Type B pancreatic cell (in vitro differentiated cells): ENCODE results near the gene GLIS1. TPM values are rescaled to one million over a fixed set of nuclear protein-coding genes. Genes with fewer than 3 reads are reported as not detected.

ENCODE experiments used
- DNase-seq: peaks from one replicate; pipeline ENCODE4 v3.0.0; 2021; ENCODE audit warnings: mixed read lengths; ENCODE audit not compliant: unreplicated experiment; ENCODE audit errors: extremely low spot score
- H3K27ac Mint-ChIP-seq: 2 replicates; pipeline ENCODE4 v1.8.0; 2021; ENCODE audit warnings: mild to moderate bottlenecking, mixed read lengths
- H3K27me3 Mint-ChIP-seq: 2 replicates; pipeline ENCODE4 v1.8.0; 2021; ENCODE audit warnings: mixed read lengths
- H3K36me3 Mint-ChIP-seq: 2 replicates; pipeline ENCODE4 v1.8.0; 2021; ENCODE audit warnings: mixed read lengths
- H3K4me1 Mint-ChIP-seq: one replicate; pipeline ENCODE4 v1.8.0; 2021; ENCODE audit warnings: mixed read lengths; ENCODE audit not compliant: unreplicated experiment
- H3K4me3 Mint-ChIP-seq: 2 replicates; pipeline ENCODE4 v1.8.0; 2021; ENCODE audit warnings: mild to moderate bottlenecking, mixed read lengths
- H3K9me3 Mint-ChIP-seq: 2 replicates; pipeline ENCODE4 v1.8.0; 2021; ENCODE audit warnings: mixed read lengths
- CTCF ChIP-seq: fragments of 200-600 bp; sonication (generic); conservative IDR thresholded peaks from 2 replicates; pipeline ENCODE4 v1.5.0; 2021; ENCODE audit warnings: antibody characterized with exemption, mild to moderate bottlenecking
- total RNA-seq: library from RNA; stranded (reverse); gene quantifications from 2 replicates; pipeline ENCODE4 v1.2.1, GENCODE V29; 2021; ENCODE audit warnings: low replicate concordance

Gene GLIS1
- total RNA-seq, 1 donor from 2014 or later: 2.1 TPM

DNA sequence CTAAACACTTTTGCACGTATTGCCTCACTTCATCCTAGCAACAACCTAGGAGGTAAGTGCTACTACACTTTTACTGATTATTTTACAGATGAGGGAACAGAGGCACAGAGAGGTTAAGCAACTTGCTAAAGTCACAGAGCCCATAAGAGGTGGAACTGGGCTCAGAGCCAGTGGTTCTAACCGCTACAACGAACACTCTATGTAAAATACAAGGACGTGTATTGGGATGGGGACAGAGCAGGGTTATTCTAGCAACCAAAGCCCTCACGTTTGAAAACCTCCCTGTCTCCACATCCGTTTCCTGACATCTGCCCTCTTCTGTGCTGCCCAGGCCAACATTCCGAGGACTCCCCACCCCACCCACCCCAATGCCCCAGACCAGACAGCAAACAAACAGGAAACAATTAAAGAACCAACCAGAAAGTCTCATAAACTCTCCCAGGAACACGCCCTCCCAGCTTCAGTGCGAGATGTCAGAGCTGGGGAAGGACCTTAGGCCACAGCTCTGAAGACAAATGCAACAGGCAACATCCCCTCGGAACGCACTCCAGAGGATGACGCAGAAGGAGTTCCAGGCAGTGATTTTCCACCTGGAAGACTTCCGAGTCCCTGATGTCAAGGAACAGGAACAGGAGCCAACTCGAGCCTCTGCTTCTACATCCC, 41.1 kb downstream of the GLIS1 start:
- Mint-ChIP-seq H3K27me3 (peaks cover 20% of the 10 kb centered on the region), H3K36me3 (no peaks in the 10 kb centered on the region)

GRCh38 chr1:53696990-53697389, 42.0 kb downstream of the GLIS1 start:
- no peak overlapping the region for H3K4me3 Mint-ChIP-seq
- H3K4me1 Mint-ChIP-seq: peaks cover 15% of the 10 kb centered on the region
- H3K27me3 Mint-ChIP-seq: peaks cover 18% of the 10 kb centered on the region
- no peaks in the 10 kb centered on the region for H3K9me3 Mint-ChIP-seq
- H3K27ac Mint-ChIP-seq: no peak overlapping the region
- H3K36me3 Mint-ChIP-seq: no peaks in the 10 kb centered on the region
- DNase-seq: no peak
- TF ChIP-seq CTCF: no peak

More for the DNA sequence above, 41.1 kb downstream of the GLIS1 start:
- peaks cover 20% of the 10 kb centered on the region for H3K4me1 Mint-ChIP-seq
- H3K9me3 Mint-ChIP-seq: no peaks in the 10 kb centered on the region
- no peak overlapping the region for H3K27ac Mint-ChIP-seq
- no peak overlapping the region for H3K4me3 Mint-ChIP-seq
- no peak for TF ChIP-seq CTCF
- no peak for DNase-seq

GRCh38 chr1:53696571-53696970, 42.4 kb downstream of the GLIS1 start:
- Mint-ChIP-seq H3K27ac (no peak overlapping the region), H3K9me3 (no peaks in the 10 kb centered on the region), H3K4me3 (no peak overlapping the region), H3K4me1 (peaks cover 15% of the 10 kb centered on the region), H3K27me3 (peaks cover 22% of the 10 kb centered on the region), H3K36me3 (no peaks in the 10 kb centered on the region)
- no peak for DNase-seq
- no peak for TF ChIP-seq CTCF

- Mint-ChIP-seq H3K9me3 (no peaks in the 10 kb centered on the region), H3K27me3 (peaks cover 27% of the 10 kb centered on the region), H3K27ac (no peak overlapping the region), H3K36me3 (no peaks in the 10 kb centered on the region), H3K4me1 (peaks cover 15% of the 10 kb centered on the region), H3K4me3 (no peak overlapping the region)
- TF ChIP-seq CTCF: no peak
- no peak for DNase-seq
Measured at GRCh38 chr1:53696051-53696450, 42.9 kb downstream of the GLIS1 start.

- Mint-ChIP-seq H3K4me1 (peaks cover 15% of the 10 kb centered on the region), H3K27ac (no peak overlapping the region), H3K36me3 (no peaks in the 10 kb centered on the region), H3K4me3 (no peak overlapping the region), H3K9me3 (no peaks in the 10 kb centered on the region), H3K27me3 (peaks cover 21% of the 10 kb centered on the region)
- no peak for DNase-seq
- TF ChIP-seq CTCF: no peak
Measured at GRCh38 chr1:53695116-53695515, 43.8 kb downstream of the GLIS1 start.
